Progenitor cell of endocrine pancreas (in vitro differentiated cells): Measurements from ENCODE around the gene PRPS2. TPM values are rescaled to one million over a fixed set of nuclear protein-coding genes. Genes with fewer than 3 reads are reported as not detected.

Experiments used
- DNase-seq: peaks from one replicate; pipeline ENCODE4 v3.0.0; 2021; ENCODE audit warnings: low spot score; ENCODE audit not compliant: unreplicated experiment
- H3K27ac Mint-ChIP-seq: 2 replicates; pipeline ENCODE4 v1.8.0; 2021; ENCODE audit warnings: mild to moderate bottlenecking, moderate library complexity, mixed read lengths
- H3K27me3 Mint-ChIP-seq: 2 replicates; pipeline ENCODE4 v1.8.0; 2021; ENCODE audit warnings: mixed read lengths
- H3K36me3 Mint-ChIP-seq: 2 replicates; pipeline ENCODE4 v1.8.0; 2022; ENCODE audit warnings: mixed read lengths; ENCODE audit not compliant: insufficient read depth
- H3K4me1 Mint-ChIP-seq: 2 replicates; pipeline ENCODE4 v1.8.0; 2021; ENCODE audit warnings: low read depth, mixed read lengths
- H3K4me3 Mint-ChIP-seq: 2 replicates; pipeline ENCODE4 v1.8.0; 2021; ENCODE audit warnings: low read depth, mild to moderate bottlenecking, moderate library complexity, mixed read lengths
- H3K9me3 Mint-ChIP-seq: 2 replicates; pipeline ENCODE4 v1.8.0; 2021; ENCODE audit warnings: low read depth, mixed read lengths
- total RNA-seq: library from RNA; stranded (reverse); gene quantifications from 2 replicates; pipeline ENCODE4 v1.2.1, GENCODE V29; 2021
- TF ChIP-seq, protein P1 (sequence below): fragments of 200-600 bp; sonication (generic); IDR thresholded peaks from one replicate; pipeline ENCODE4 v1.5.0; 2021; ENCODE audit warnings: antibody characterized with exemption, mild to moderate bottlenecking; ENCODE audit not compliant: unreplicated experiment

Gene PRPS2
- total RNA-seq, 1 donor from 2014 or later, result 18.6 TPM

DNA sequence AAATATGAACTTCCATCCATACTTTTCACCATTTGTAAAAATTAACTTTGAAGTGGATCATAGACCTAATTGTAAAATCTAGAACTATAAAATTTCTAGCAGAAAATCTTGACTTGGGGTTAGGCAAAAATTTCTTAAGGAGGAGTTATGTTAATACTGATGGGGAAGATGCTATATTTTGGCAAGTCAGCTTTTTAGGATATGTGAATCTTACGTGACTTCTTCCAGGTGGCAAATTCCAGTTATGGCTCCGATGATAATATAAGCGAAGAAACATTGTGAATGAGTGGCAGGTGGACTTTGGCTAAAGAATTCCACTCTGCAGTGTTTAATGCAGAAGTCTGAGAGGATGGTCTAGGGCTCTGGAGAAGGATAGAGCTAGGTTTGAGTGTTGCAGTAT, 1.5 kb downstream of the PRPS2 start:
- TF ChIP-seq, protein P1, sequence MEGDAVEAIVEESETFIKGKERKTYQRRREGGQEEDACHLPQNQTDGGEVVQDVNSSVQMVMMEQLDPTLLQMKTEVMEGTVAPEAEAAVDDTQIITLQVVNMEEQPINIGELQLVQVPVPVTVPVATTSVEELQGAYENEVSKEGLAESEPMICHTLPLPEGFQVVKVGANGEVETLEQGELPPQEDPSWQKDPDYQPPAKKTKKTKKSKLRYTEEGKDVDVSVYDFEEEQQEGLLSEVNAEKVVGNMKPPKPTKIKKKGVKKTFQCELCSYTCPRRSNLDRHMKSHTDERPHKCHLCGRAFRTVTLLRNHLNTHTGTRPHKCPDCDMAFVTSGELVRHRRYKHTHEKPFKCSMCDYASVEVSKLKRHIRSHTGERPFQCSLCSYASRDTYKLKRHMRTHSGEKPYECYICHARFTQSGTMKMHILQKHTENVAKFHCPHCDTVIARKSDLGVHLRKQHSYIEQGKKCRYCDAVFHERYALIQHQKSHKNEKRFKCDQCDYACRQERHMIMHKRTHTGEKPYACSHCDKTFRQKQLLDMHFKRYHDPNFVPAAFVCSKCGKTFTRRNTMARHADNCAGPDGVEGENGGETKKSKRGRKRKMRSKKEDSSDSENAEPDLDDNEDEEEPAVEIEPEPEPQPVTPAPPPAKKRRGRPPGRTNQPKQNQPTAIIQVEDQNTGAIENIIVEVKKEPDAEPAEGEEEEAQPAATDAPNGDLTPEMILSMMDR, result no peak
- H3K4me1 Mint-ChIP-seq, result no peaks in the 10 kb centered on the region

DNA sequence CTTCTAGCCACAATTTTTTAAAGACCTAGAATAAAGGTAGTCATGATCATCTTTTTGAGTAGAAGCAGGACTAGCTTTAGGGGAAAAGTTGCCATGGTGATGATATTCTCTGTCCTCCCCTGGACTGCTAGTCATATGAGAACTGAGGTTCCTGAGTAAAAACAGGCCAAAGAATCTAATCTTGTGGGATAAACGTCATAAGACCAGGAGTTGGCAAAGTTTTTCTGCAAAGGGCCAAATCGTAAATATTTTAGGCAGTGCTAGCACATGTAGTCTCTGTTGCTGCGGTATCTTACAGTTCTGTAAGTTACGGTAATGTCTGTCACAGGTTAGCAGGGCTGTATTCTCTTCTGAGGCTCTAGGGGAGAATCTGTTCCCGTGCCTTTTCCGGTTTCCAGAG, 3.4 kb downstream of the PRPS2 start:
- Mint-ChIP-seq H3K9me3 (peaks cover 23% of the 10 kb centered on the region), H3K36me3 (peaks cover 12% of the 10 kb centered on the region), H3K4me1 (no peaks in the 10 kb centered on the region), H3K4me3 (no peak overlapping the region), H3K27me3 (peaks cover 11% of the 10 kb centered on the region), H3K27ac (no peak overlapping the region)
- no peak for DNase-seq
- TF ChIP-seq, protein P1, result no peak

More for the DNA sequence above, 1.5 kb downstream of the PRPS2 start:
- DNase-seq, result no peak
- Mint-ChIP-seq H3K4me3 (peak overlapping the region; percentile 72), H3K36me3 (peaks cover 7% of the 10 kb centered on the region), H3K27ac (no peak overlapping the region), H3K27me3 (peaks cover 16% of the 10 kb centered on the region), H3K9me3 (peaks cover 22% of the 10 kb centered on the region)

DNA sequence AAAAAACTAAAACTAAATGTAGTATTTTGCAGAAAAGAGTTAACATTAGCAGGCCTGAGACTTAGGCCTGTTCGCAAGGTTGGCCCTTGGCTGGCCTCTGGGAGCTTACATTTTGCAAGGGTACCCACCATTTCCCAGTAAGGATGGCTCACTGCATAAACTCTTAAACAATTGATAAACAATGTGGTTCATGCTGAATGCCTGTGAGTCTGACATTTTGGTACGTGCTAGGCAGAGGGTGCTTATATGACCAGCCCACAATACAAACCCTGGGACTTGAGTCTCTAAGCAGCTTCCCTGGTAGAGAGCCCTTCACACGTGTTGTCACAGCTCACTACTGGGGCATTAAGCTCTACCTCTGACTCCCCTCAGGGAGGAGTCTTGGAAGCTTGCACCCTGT, 7.4 kb downstream of the PRPS2 start:
- no peak for DNase-seq
- Mint-ChIP-seq H3K9me3 (peaks cover 12% of the 10 kb centered on the region), H3K4me1 (no peaks in the 10 kb centered on the region), H3K4me3 (no peak overlapping the region), H3K27ac (no peak overlapping the region), H3K36me3 (peaks cover 19% of the 10 kb centered on the region), H3K27me3 (no peaks in the 10 kb centered on the region)
- TF ChIP-seq, protein P1, result no peak

DNA sequence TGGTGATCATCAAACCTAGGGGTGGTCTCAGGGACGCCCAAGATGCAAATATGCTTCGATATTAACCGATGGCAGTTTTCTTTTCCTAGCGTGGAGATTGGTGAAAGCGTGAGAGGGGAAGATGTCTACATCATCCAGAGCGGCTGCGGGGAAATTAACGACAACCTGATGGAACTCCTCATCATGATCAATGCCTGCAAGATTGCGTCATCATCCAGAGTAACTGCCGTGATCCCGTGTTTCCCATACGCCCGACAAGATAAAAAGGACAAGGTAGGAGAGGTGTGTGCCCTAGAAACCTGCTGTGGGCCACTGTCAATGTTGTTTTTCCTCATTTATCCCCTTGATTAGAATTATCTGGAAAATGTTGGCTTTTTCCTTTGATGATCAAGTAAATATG, 7.9 kb downstream of the PRPS2 start:
- TF ChIP-seq, protein P1, result no peak

DNA sequence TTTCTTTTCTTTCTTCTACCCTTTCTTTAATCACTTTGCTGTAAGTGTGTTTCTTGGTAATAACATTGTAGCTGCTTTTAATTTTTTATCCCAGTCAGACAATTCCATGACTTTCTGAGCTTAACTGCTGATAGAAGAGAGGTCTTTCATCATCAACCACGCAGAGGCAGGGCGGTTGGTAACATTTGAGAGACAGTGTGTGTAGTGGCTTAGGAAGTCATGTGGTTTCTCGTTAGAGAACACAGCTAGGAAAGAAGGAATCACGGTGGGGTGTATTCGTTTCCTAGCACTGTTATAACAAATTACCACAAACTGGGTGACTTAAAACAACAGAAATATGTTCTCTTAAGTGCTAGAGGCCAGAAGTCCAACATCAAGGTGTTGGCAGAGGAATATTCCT, 11.5 kb downstream of the PRPS2 start:
- DNase-seq, result no peak
- TF ChIP-seq, protein P1, result no peak
- H3K27ac Mint-ChIP-seq, result no peak overlapping the region
- peaks cover 8% of the 10 kb centered on the region for H3K9me3 Mint-ChIP-seq
- no peaks in the 10 kb centered on the region for H3K27me3 Mint-ChIP-seq
- H3K36me3 Mint-ChIP-seq, result peaks cover 12% of the 10 kb centered on the region
- no peaks in the 10 kb centered on the region for H3K4me1 Mint-ChIP-seq
- no peak overlapping the region for H3K4me3 Mint-ChIP-seq

More for the DNA sequence above, 7.9 kb downstream of the PRPS2 start:
- Mint-ChIP-seq H3K4me1 (no peaks in the 10 kb centered on the region), H3K27ac (no peak overlapping the region), H3K9me3 (peaks cover 11% of the 10 kb centered on the region), H3K36me3 (peaks cover 19% of the 10 kb centered on the region), H3K4me3 (no peak overlapping the region), H3K27me3 (no peaks in the 10 kb centered on the region)
- DNase-seq, result no peak
